Large intestine (tissue), 3 donors: ENCODE data around the gene RAPGEF2. TPM values are rescaled to one million over a fixed set of nuclear protein-coding genes. Genes with fewer than 3 reads are reported as not detected.
"Not testable (repeated sequence)": the region's sequence is repeated elsewhere in the genome, so short reads cannot be mapped to it uniquely, and the experiment has no call there.

Experiments
- DNase-seq, 2 donors: peaks; one replicate each; pipeline versions ENCODE4 v3.0.0 to v3.0.0-alpha.2; 2013
- H3K27ac ChIP-seq: one replicate; pipeline ENCODE4 v1.5.1; 2013; ENCODE audit warnings: low read length
- H3K27me3 ChIP-seq: 2 replicates; pipeline ENCODE4 v1.6.1; 2013; ENCODE audit warnings: low read length; ENCODE audit not compliant: control insufficient read depth, insufficient read depth
- H3K36me3 ChIP-seq: 2 replicates; pipeline ENCODE4 v1.6.1; 2013; ENCODE audit warnings: low read length; ENCODE audit not compliant: control insufficient read depth, insufficient read depth
- H3K4me1 ChIP-seq: one replicate; pipeline ENCODE4 v1.6.1; 2013; ENCODE audit warnings: low read length; ENCODE audit not compliant: control insufficient read depth, insufficient read depth
- H3K4me3 ChIP-seq: one replicate; pipeline ENCODE4 v1.5.1; 2013; ENCODE audit warnings: low read length
- H3K9me3 ChIP-seq: one replicate; pipeline ENCODE4 v1.6.1; 2013; ENCODE audit warnings: mild to moderate bottlenecking, low read depth, low read length, moderate library complexity; ENCODE audit not compliant: control insufficient read depth
- WGBS: methylation state at CpG from one replicate; pipeline ENCODE4 v1.1.5; 2013; ENCODE audit warnings: low lambda C conversion rate; ENCODE audit not compliant: insufficient coverage; 5-methylcytosine and 5-hydroxymethylcytosine counted together
- polyA plus RNA-seq: library from polyadenylated mRNA; unstranded; fragments of 120-200 nt; gene quantifications from one replicate; pipeline ENCODE4 v1.2.1, GENCODE V29; 2013

RAPGEF2 gene
- polyA plus RNA-seq, 1 donor, result 43.4 TPM

GRCh38 chr4:159111416-159111815 lies 8.5 kb downstream of the RAPGEF2 start:
- peaks cover 2% of the 10 kb centered on the region for H3K9me3 ChIP-seq
- no peak overlapping the region for H3K27ac ChIP-seq
- no peak overlapping the region for H3K4me3 ChIP-seq
- WGBS, result 80% methylated on average over 1 of the region's 4 CpGs
- H3K27me3 ChIP-seq, result no peaks in the 10 kb centered on the region
- no peak for DNase-seq
- H3K4me1 ChIP-seq, result no peaks in the 10 kb centered on the region
- H3K36me3 ChIP-seq, result no peaks in the 10 kb centered on the region

- H3K36me3 ChIP-seq, H3K27me3 ChIP-seq, DNase-seq, H3K4me3 ChIP-seq, H3K27ac ChIP-seq, H3K9me3 ChIP-seq, H3K4me1 ChIP-seq: not testable (repeated sequence)
- WGBS, result no CpG with 5 or more reads among the region's 7 CpGs
Measured at GRCh38 chr4:159113366-159113765, 10.5 kb downstream of the RAPGEF2 start.

- not testable (repeated sequence) for H3K27me3 ChIP-seq, DNase-seq, H3K4me1 ChIP-seq, H3K9me3 ChIP-seq, H3K4me3 ChIP-seq, H3K27ac ChIP-seq, H3K36me3 ChIP-seq
- WGBS, result 100% methylated on average over 1 of the region's 2 CpGs
Measured at GRCh38 chr4:159116098-159116497, 13.2 kb downstream of the RAPGEF2 start.

GRCh38 chr4:159116693-159117092 lies 13.8 kb downstream of the RAPGEF2 start:
- not testable (repeated sequence) for DNase-seq, H3K36me3 ChIP-seq, H3K9me3 ChIP-seq

GRCh38 chr4:159117564-159117963 lies 14.7 kb downstream of the RAPGEF2 start:
- Histone ChIP-seq H3K9me3 (peaks cover 2% of the 10 kb centered on the region), H3K27ac (no peak overlapping the region), H3K4me3 (no peak overlapping the region), H3K36me3 (no peaks in the 10 kb centered on the region), H3K27me3 (no peaks in the 10 kb centered on the region), H3K4me1 (no peaks in the 10 kb centered on the region)
- DNase-seq, result no peak
- 80% methylated on average over 1 of the region's 2 CpGs for WGBS

More at GRCh38 chr4:159116693-159117092, 13.8 kb downstream of the RAPGEF2 start:
- not testable (repeated sequence) for H3K4me3 ChIP-seq, H3K4me1 ChIP-seq, H3K27ac ChIP-seq, H3K27me3 ChIP-seq

- no peak for DNase-seq
- H3K27me3 ChIP-seq, result no peaks in the 10 kb centered on the region
- H3K4me3 ChIP-seq, result no peak overlapping the region
- peaks cover 2% of the 10 kb centered on the region for H3K9me3 ChIP-seq
- no peaks in the 10 kb centered on the region for H3K4me1 ChIP-seq
- H3K36me3 ChIP-seq, result no peaks in the 10 kb centered on the region
- WGBS, result no CpG with 5 or more reads among the region's 2 CpGs
- H3K27ac ChIP-seq, result no peak overlapping the region
Measured at GRCh38 chr4:159117968-159118367, 15.1 kb downstream of the RAPGEF2 start.

GRCh38 chr4:159121371-159121770 lies 18.5 kb downstream of the RAPGEF2 start:
- H3K36me3 ChIP-seq, result no peaks in the 10 kb centered on the region
- H3K27ac ChIP-seq, result no peak overlapping the region
- no peak overlapping the region for H3K4me3 ChIP-seq
- H3K9me3 ChIP-seq, result no peaks in the 10 kb centered on the region
- no peaks in the 10 kb centered on the region for H3K4me1 ChIP-seq
- DNase-seq, result no peak
- H3K27me3 ChIP-seq, result no peaks in the 10 kb centered on the region
- 100% methylated on average over 2 of the region's 2 CpGs for WGBS

GRCh38 chr4:159126716-159127115 lies 23.8 kb downstream of the RAPGEF2 start:
- 93% methylated on average over 3 of the region's 5 CpGs for WGBS
- Histone ChIP-seq H3K4me1 (no peaks in the 10 kb centered on the region), H3K27ac (no peak overlapping the region), H3K27me3 (no peaks in the 10 kb centered on the region), H3K4me3 (no peak overlapping the region), H3K9me3 (no peaks in the 10 kb centered on the region), H3K36me3 (no peaks in the 10 kb centered on the region)
- DNase-seq, result no peak

- H3K27ac ChIP-seq, result no peak overlapping the region
Measured at GRCh38 chr4:159127745-159128518, 25.1 kb downstream of the RAPGEF2 start.

GRCh38 chr4:159129814-159130550 lies 27.1 kb downstream of the RAPGEF2 start:
- H3K9me3 ChIP-seq, result no peaks in the 10 kb centered on the region
- H3K27ac ChIP-seq, result no peak overlapping the region
- H3K4me1 ChIP-seq, result no peaks in the 10 kb centered on the region
- 80% methylated on average over 1 of the region's 2 CpGs for WGBS
- H3K4me3 ChIP-seq, result no peak overlapping the region
- H3K36me3 ChIP-seq, result no peaks in the 10 kb centered on the region
- H3K27me3 ChIP-seq, result no peaks in the 10 kb centered on the region
- no peak for DNase-seq

More at GRCh38 chr4:159127745-159128518, 25.1 kb downstream of the RAPGEF2 start:
- DNase-seq, result peak in 1 of 2 donors; percentile 18
- no peaks in the 10 kb centered on the region for H3K9me3 ChIP-seq
- H3K4me3 ChIP-seq, result no peak overlapping the region
- no peaks in the 10 kb centered on the region for H3K4me1 ChIP-seq
- no peaks in the 10 kb centered on the region for H3K36me3 ChIP-seq
- H3K27me3 ChIP-seq, result no peaks in the 10 kb centered on the region
- 86% methylated on average over 1 of the region's 4 CpGs for whole genome bisulfite sequencing
